NCI-H1417 (cell line): ENCODE measurements around the gene PPFIA4.
"Not testable (repeated sequence)": the region's sequence is repeated elsewhere in the genome, so short reads cannot be mapped to it uniquely, and the experiment has no call there.

ENCODE experiments used
- DNase-seq, 3 experiments: peaks; one replicate each; lab custom pipeline; 2025; lab: John Stamatoyannopoulos, UW

Gene PPFIA4

DNA sequence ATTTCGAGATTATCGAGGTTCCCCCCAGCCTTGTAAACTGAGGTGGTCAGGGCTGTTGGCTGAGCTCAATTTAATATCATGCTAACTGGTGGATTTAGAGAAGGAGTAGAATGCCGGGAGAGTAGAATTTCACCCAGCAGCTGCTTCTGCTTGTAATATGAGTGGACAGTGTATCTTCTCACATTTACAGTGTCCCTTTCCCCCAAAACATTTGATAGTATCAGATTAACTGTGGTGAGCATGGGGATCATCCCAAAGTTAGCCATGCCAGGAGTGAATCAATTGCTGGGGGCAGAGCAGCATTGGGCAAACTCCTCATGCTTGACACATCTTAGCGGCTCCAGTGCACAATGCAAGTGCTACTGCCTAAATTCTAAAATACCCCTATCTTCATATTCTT lies 9.2 kb upstream of the PPFIA4 start:
- no peak for DNase-seq

DNA sequence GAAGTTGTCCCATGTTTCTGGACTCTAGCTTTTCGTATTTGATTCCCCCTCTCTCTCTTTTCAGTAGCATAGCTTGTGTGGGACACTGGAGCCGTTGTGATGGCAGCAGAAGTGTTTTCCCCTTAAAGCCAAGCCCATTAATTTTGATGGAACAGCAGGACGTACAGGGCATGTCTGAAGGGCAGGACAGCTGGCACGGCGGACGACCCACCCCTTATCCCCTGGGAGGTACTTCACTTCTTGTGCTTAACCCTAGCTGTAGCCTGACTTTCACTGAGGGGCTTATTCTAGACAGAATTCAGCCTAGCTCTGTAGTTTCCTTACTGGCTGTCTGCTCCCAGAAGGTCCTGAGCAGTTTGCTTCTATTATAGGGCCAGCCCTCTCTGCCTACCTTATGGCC lies 8.6 kb upstream of the PPFIA4 start:
- no peak for DNase-seq

DNA sequence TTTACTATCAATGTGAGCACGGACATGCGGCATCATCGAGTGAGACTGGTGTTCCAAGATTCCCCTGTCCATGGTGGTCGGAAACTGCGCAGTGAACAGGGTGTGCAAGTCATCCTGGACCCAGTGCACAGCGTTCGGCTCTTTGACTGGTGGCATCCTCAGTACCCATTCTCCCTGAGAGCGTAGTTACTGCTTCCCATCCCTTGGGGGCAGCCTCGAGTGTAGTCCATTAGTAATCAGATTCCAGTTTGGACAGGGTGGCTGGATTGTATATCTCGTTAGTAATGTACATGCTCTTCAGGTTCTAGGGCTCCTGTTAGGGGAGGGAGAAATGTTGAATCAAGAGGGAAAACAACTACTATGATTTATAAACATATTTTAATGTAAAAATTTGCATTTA lies 3.4 kb upstream of the PPFIA4 start:
- not testable (repeated sequence) for DNase-seq

DNA sequence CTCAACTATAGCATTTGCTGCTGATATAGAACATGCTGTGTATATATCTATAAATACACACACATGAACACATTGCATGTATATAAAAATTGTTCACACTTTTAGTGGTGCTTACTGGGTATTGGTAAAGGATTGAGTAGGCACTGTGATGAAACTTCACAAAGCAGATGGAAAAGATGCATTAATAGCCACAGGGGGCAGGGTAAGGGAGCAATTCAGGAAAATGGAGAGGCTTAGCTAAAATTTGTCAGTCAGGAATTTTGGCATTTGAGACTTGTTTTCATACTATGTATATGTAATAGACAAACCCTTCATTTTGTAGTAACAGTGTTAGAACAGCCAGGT lies 633 bp upstream of the PPFIA4 start:
- no peak for DNase-seq

DNA sequence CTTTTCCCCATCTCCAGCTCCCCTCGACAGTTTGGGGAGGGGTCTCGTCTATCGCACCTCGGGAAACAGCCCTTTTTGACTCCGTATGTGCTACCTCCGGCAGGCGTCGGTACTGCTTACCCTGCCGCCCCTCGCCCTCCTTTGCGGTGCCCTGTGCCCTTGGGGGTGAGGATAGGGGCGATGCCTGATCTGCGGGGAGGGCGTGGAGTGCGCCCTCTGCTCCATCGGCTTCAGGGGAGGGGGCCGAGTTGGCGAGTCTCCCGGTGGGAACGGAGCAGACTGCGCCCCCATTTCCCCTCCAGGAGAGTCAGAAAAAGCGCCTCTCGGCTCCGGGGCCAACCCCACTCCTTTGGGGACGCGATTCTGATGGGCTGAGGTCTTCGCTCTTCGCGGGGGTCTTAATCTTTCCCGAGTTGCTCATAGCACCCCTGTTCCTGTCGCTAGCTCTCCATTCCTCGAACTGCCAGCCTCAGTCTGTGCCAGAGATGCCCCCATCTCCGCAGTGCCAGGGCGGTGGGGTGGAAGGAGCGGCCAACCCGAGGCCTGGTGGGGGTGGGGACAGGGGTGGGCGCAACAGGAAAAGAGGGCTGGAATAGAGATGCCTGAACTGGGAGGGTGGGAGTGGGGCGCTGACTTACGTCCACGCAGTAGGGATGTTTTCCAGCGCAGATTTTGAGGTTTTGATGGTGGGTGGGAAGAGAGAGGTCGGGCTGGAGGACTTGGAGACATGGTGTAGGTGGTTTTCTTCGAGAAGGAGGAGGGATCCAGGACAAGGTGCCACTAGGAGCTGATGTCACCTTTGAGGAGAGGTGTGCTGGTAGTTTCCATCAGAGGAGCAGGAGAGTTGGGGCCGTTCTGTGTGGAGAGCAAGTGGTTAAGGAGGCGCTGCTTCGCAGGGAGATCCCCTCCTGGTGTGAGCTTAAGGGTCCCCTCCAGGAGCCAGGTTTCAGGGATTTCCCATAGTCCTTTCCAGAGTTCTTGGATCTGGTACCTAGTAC lies 674 bp downstream of the PPFIA4 start:
- DNase-seq = peak in 2 of 3 experiments; percentile 36 to 44

DNA sequence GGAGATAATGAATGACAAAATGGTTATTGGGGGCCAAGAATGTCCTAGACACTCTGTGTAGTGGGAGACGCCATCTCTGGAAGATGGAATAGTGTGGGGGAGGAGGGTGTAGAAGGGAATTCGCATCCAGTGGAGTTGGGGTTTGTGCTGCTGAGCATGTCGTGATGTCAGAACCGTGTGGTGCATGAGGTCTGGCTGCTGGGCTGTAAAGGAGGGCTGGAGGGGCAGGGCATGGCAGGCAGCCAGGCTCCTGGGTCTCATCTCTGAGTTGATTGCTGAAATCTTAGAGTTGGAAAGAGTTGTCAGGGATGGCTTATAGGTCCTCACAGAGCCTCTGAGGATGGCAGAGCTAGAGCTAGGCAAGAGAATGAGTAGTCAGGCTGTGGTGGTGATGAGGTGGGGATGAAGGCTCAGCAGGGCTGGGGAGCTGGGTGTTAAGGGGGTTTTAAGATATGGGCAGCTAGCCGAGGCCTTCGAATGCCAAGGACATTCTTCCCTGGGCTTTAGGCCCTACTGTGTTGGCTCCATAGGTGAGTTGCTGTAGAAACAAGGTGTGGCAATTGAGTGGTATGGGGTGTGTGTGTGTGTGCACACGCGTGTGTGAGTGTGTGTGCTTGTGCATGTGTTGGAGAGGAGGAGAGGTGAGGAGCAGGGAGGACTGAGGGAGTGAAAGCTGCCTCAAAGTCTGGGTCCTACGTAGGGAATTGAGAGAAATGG lies 1.9 kb downstream of the PPFIA4 start:
- DNase-seq = no peak

DNA sequence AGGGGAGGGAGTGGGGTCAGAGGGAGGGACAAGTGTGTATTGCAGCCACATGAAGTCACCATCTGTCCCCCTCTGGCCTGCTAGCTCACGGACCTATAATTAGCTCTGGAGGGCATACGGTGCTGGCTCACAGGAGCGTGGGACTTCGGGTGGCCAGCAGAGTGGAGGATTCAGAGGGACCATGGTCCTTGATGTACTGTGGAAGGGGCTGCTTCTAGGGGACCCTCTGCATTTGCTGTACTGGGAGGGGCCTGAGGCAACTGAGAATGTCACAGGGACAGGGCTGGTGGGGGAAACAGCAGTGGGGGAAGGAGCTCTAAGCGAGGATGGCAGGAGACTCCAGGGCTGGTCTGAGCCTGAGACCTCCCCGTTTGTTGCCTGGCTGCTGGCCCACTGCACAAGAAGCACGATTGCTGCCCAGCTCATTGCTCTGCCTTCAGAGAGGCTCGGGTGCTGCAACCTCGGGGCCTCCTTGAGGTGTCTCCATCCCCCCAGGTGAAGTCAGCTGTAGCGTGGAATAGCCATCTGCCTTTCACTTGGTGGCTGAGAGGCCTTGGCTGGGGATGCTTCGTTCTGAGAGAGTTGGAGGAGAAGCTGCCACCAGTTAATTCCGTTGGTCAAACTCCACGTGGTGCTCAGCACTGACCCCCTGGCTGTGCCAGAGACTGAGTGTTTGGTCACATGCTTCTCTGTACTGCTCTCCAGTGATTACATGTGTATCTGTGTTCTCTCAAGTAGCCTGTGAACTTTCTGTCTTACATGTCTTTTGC lies 2.7 kb downstream of the PPFIA4 start:
- DNase-seq = peak in 1 of 3 experiments; percentile 60

DNA sequence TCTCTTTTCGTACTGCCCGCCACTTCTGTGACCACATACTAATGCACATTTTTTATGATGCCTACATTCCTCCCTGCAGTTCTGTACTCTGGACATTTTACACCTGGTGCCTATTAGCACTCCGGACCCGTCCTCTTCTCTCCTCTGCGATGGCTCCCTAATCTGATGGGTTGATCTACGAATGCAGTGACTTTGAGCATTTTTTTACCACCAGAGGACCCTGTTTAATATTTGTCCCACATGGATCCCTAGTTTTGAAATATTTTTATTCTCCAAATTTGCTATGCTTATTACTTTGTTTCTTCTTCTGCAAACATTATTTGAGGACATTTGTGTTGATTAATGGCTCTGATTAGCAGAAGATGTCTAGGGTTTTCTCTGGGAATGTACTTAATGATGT lies 5.2 kb downstream of the PPFIA4 start:
- peak in 1 of 3 experiments; percentile 23 for DNase-seq

DNA sequence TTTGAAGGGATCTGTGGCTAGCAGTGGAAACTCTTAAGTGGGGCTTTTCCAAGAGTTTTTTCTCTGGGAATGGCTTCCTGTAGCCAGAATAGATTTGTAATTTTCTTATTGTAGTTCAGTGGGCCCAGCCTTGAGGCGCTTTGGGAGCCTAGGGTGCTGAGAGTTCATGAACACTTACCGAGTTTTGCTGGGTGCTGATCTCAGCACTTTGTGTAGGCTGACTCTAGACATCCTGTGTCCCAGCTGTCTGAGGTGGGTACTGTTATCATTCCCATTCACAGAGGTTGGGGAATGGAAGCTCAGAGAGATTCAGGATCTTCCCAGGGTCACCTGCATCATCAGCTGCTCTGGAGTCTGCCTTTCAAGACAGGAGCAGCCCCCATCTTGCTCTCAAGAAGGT lies 7.0 kb downstream of the PPFIA4 start:
- DNase-seq = no peak

DNA sequence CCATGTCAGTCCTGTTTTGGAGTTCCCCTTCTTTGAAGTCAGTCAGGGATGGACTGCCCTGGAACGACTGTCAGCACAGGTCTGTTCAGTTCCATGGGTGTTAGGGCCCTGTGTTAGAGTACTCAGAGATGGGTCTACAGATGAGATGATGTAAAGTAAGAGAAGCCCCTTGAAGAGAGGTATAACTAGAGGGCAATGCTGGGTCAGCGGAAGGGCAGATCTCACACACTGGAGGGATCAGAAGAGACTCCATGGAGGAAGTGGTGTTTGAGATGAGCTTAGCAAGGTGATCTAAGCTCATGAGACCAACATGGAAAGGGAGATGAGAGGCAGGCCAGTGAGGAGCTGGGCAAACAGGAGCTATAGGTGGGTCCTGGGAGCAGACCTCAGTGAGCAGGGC lies 7.6 kb downstream of the PPFIA4 start:
- no peak for DNase-seq

DNA sequence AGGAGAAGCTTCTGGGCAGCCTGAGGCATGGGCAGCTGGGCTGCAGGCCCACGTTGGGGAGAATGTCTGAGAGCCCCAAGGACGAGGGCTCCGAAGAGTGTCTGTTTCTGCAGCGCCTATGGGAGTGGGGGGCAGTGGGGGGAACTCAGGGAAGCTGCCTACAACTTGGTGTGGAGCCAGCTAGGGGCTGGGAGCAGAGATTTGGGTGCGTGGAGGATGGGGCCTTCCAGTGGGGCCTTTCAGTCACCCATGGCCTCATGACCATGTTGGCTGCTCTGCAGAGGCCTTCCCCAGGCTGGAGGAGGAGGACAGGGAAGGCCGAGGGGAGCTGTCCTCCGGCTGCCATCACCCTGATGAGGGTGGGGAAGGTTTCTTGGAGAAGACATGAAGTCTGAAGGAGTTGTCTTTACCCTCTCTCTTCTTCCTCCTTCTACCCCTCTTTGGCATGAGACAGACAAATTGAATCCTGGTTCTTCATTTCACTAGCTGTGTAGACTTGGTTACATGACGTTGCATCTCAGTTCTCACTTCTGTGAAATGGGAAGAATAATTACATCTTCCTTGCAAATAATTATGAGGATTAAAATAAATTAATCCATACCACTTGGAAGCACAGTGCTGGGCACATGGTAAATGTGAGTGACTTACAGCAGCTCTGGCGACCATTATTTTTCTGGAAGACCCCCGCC lies 8.3 kb downstream of the PPFIA4 start:
- DNase-seq = no peak

DNA sequence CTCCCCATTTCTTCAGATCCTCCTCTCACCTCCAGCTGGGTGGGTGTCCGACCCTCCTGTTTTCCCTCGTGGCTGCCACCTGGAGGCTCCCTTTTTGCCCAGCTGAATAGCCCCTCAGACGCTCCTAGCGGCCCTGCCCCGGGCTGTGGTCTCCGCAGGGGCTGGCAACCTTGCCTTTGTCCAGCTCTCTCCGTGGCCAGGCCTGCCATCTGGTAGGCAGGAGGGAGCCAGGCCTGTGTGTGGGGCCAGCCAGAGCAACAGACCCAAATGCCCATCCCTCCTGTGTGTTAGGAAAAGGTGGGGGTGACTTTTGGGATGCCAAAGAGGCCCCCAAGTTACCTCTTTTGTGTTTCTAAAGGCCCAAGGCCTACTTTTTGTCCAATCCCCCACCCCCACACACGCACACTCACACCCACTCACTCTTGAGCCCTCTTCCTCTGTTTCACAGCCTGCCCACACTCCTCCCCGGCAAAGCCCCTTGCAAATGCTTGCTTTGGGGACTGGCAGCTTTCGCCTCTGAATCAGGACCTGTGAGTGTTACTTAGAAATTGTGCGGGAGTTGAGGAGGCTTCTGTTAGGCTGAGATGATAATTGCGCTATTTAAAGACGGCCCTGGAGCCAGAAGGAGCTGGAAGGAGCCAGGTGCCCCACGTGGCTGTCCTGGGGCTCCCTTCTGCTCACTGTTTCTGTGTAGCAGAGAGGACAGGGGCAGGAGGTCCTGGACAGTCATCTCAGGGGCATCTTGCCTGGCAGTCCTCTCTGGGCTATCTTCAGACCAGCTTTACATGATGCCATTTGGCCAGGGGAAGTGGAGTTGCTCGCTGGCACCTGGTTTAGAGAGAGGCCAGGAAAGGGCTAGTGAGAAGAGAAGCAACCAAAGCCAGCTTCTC lies 9.1 kb downstream of the PPFIA4 start:
- DNase-seq = no peak

DNA sequence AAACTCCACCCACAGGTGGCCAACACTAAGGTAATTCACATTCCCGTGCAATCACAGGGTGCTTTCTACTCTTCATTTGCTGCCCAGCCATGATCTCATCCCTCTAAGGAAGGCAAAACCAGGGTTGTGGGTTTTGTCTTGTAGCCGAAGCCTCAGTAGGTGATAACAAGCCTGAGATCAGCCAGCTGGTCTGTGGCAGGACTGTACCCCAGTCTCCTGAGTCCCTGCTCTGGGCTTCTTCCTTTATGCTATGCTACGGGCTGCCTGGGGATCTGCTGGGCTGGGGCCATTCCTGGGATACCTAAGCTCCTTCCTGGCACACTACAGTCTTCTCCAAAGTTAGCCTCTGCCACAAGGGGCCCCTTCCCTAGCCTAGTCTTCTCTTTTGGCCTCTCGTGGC lies 9.8 kb downstream of the PPFIA4 start:
- DNase-seq = no peak

DNA sequence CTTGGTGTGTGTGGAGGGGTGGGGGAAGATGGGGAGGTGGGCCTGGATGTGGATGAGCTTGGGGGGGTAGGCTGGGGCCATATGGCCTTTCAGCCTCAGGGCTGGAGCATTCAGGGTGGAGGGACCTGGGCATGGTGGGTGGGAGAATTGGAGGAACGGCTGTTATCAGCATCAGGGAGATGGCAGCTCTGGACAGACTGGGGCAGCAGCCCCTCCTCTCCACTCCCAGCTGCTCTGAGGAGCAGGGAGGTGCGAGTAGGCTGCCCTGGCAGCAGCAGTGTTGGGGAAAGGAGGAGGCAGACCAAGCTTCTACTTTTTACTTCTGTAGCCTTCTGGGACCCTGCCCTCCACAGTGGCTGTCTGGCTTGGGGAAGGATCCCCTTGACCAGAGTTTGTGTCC lies 10.2 kb downstream of the PPFIA4 start:
- no peak for DNase-seq

DNA sequence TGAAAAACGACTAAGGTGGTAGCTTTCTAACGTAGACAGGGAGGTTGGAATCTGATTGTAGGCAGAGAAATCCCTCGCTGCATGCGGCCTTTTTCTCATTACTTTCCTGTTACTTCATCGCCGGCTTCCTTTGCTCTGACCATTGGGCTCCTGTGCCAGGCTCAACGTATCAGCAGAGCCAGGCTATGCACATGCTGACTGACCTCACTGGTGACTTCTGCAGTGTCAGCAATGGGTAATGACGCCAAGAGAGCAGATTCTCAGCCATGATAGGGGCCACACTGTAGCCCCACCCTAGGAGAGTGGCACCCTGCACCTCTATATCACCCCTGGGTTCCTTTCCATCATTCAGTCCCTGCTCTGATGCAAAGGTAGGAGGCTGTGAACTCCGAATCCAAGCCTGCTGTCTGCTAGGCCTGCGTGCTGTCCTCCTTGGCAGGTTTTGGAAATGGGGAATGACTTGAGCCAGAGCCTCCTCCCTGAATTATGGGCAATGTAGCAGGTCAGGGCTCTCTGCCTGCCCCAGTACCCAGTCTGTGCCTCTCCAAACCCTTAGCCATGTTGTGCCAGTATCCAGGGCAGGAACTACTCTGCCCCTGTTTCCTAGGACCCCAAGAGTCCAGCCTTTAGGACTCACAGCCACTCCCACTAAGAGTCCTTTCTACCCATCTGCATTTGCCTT lies 11.4 kb downstream of the PPFIA4 start:
- DNase-seq = no peak

DNA sequence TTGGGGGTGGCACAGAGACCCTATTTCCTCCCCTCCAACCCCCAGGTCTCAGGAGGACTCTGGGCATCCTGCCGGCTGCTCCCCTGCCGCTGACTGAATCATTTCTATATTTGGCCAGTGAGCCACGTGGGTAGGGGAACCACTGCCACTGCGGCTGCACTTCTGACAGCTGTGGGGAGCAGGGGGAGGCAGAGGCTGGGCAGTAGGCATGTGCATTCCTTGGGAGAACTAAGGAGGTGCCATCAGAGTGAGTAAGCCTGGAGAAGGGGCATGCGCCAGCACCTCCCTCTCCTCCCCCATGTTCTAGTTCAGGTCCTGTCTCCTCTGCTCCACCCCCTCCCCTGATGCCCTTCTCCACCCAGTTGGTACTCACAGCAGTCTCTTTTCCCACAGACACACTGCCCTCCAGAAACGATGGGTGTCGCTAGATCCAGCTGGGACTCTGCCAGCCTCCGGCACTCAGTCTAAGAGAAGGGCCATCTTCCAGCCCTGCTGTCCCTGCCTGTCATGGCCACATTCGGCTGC lies 12.0 kb downstream of the PPFIA4 start:
- no peak for DNase-seq

DNA sequence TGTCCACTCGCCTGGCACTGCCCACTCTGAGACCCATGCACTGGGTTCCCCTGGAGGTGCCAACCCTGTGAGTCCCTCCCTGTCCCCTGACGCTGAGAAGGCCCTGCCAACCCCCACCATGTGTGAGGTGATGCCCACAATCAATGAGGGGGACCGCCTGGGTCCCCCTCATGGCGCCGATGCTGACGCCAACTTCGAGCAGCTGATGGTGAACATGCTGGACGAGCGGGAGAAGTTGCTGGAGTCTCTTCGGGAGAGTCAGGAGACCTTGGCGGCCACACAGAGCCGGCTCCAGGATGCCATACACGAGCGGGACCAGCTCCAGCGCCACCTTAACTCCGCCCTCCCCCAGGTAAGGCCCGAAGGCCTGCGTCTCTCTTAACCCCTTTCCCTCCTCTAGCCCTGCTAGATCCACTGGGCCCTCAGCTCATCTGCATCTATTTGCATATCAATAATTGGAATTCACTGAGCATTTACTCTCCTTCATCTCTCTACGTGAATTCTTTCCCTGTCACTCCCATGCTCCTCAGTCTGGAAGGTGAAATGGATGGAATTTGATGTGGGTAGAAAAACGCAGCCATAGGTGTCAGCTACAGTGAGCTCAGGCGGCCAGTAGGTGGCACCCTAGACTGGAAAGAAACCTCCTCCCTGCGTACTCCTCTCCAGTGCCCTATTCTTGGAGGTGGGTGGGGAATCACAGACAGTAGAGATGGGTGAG lies 12.8 kb downstream of the PPFIA4 start:
- peak; percentile 49 to 89 (median 84) for DNase-seq

DNA sequence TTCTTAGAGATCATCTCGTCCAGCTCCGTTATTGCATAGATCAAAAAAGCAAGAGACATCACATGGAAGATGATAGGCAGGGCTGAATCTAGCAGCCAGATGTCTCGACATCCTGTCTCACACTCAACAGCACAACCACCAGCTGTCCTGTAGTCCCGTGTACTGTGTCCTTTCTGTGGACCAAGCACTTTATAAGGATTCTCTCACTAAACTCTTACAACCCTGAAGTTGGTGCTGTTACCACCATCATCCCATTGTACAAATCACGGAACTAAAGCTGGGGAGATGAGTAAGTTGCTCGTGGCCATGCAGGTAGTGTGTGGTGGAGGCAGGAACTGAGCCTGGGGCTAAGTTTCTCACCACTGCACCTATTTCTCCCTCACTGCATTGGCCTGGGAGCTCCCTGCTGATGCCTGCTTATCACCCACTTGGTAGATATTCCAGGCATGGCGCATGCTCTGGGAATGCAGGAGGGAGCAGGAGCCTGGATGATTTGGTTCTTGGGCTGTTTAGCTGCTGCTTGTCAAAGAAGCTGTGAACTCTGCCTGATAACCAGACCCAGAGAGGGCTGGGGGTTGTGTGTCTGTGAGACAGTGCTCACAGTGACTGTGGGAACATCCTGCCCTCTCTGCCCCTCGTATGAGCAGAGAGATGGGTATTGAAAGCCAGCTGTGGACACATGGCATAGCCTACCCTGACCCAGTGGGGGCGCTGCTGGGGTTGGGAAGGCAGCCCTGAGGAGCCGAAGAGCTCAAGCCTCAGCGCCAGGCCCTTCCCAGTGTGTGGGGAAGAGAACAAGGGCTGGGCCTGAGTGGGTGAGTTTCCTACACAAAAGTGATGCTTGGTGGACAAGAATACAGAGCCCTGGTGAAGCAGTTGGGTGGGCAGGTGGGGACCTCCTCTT lies 13.6 kb downstream of the PPFIA4 start:
- DNase-seq = peak in 1 of 3 experiments; percentile 14
